CD4-positive, alpha-beta memory T cell (primary cell): ENCODE data around the gene WRAP73. TPM values are rescaled to one million over a fixed set of nuclear protein-coding genes. Genes with fewer than 3 reads are reported as not detected.

Experiments
- CTCF ChIA-PET: fragments of 350-600 bp; sonication (Branson Sonifier 250); formaldehyde crosslinking; loops from one replicate; lab custom pipeline; 2021; ENCODE audit warnings: inconsistent platforms; ENCODE audit not compliant: partially characterized antibody; lab: Charles Lee
- POLR2A ChIA-PET: fragments of 350-600 bp; sonication (Branson Sonifier 250); formaldehyde crosslinking; loops from one replicate; lab custom pipeline; 2021; ENCODE audit not compliant: partially characterized antibody; lab: Charles Lee
- DNase-seq, 5 donors: peaks; one replicate each; pipeline versions ENCODE4 v3.0.0 to v3.0.0-alpha.2; 2020 to 2022; ENCODE audit warnings: mixed read lengths in 1 of 5
- H3K27ac ChIP-seq: one replicate; pipeline ENCODE4 v1.7.0; 2013; ENCODE audit warnings: low read depth, low read length
- H3K27me3 ChIP-seq: 2 replicates; pipeline ENCODE4 v1.7.0; 2013; ENCODE audit warnings: mild to moderate bottlenecking, low read length, moderate library complexity; ENCODE audit not compliant: insufficient read depth
- H3K36me3 ChIP-seq: 2 replicates; pipeline ENCODE4 v1.7.0; 2013; ENCODE audit warnings: mild to moderate bottlenecking, low read length, moderate library complexity; ENCODE audit not compliant: insufficient read depth
- H3K4me1 ChIP-seq: 2 replicates; pipeline ENCODE4 v1.7.0; 2013; ENCODE audit warnings: mild to moderate bottlenecking, low read length, moderate library complexity; ENCODE audit not compliant: insufficient read depth
- H3K4me3 ChIP-seq, 2 donors: one replicate each; pipeline ENCODE4 v1.7.0; 2013; ENCODE audit warnings: low read length in 2 of 2, mild to moderate bottlenecking in 1 of 2
- H3K9me3 ChIP-seq, 2 donors: one replicate each; pipeline ENCODE4 v1.7.0; 2013; ENCODE audit warnings: low read length in 2 of 2, control low read depth in 1 of 2; ENCODE audit not compliant: control insufficient read depth in 1 of 2
- H3K27ac Mint-ChIP-seq, 7 donors: one replicate each; pipeline ENCODE4 v1.8.0; 2020 to 2021; ENCODE audit warnings: mixed read lengths in 7 of 7, mild to moderate bottlenecking in 6 of 7, inconsistent platforms in 3 of 7, moderate library complexity in 3 of 7
- H3K27me3 Mint-ChIP-seq, 2 donors: one replicate each; pipeline ENCODE4 v1.8.0; 2020 to 2021; ENCODE audit warnings: mixed read lengths in 2 of 2
- H3K36me3 Mint-ChIP-seq, 2 donors: one replicate each; pipeline ENCODE4 v1.8.0; 2020 to 2021; ENCODE audit warnings: mixed read lengths in 2 of 2, inconsistent platforms in 1 of 2, mild to moderate bottlenecking in 1 of 2
- H3K4me1 Mint-ChIP-seq, 4 donors: one replicate each; pipeline ENCODE4 v1.8.0; 2020 to 2021; ENCODE audit warnings: mixed read lengths in 4 of 4, mild to moderate bottlenecking in 1 of 4
- H3K4me3 Mint-ChIP-seq, 8 donors: one replicate each; pipeline ENCODE4 v1.8.0; 2020 to 2021; ENCODE audit warnings: mixed read lengths in 8 of 8, mild to moderate bottlenecking in 7 of 8, moderate library complexity in 6 of 8, inconsistent platforms in 3 of 8
- H3K9me3 Mint-ChIP-seq, 8 donors: one replicate each; pipeline ENCODE4 v1.8.0; 2020 to 2021; ENCODE audit warnings: mixed read lengths in 8 of 8, mild to moderate bottlenecking in 5 of 8, inconsistent platforms in 3 of 8, moderate library complexity in 1 of 8
- intact Hi-C: fragments of 100-400 bp; cut with micrococcal nuclease; formaldehyde crosslinking; loops from one replicate; pipeline ENCODE4 v1.15.1; 2023
- polyA plus RNA-seq, 2 donors: library from polyadenylated mRNA; unstranded; fragments of 300-500 nt; fragmentation: Illumina TruSeq; gene quantifications; one replicate each; pipeline ENCODE4 v1.2.3, GENCODE V29; 2021
- total RNA-seq, 2 experiments: library from RNA; stranded (reverse); gene quantifications; one replicate each; pipeline ENCODE4 v1.2.3, GENCODE V29; 2021

Gene WRAP73
- total and polyA plus RNA-seq, 4 experiments from 2014 or later = 24.4 to 40.7 (median 34.6) TPM

- peaks cover 20% of the 10 kb centered on the region for H3K4me1 ChIP-seq
- H3K36me3 Mint-ChIP-seq = no peaks in the 10 kb centered on the region
- H3K9me3 Mint-ChIP-seq = no peaks in the 10 kb centered on the region
- ChIA-PET POLR2A (no interaction called here), CTCF (no interaction called here)
- no peaks in the 10 kb centered on the region for H3K27me3 Mint-ChIP-seq
- H3K9me3 ChIP-seq = no peaks in the 10 kb centered on the region
- intact Hi-C loops = no loop called here
- H3K27ac ChIP-seq = no peak overlapping the region
- H3K27ac Mint-ChIP-seq = no peak overlapping the region
- H3K4me3 Mint-ChIP-seq = no peak overlapping the region
- no peaks in the 10 kb centered on the region for H3K36me3 ChIP-seq
- H3K27me3 ChIP-seq = no peaks in the 10 kb centered on the region
- no peak overlapping the region for H3K4me3 ChIP-seq
- DNase-seq = no peak
- peaks cover 8 to 17% (median 12%) of the 10 kb centered on the region in 4 donors for H3K4me1 Mint-ChIP-seq
Observed at GRCh38 chr1:3593745-3594144, 56.2 kb downstream of the WRAP73 start.

DNA sequence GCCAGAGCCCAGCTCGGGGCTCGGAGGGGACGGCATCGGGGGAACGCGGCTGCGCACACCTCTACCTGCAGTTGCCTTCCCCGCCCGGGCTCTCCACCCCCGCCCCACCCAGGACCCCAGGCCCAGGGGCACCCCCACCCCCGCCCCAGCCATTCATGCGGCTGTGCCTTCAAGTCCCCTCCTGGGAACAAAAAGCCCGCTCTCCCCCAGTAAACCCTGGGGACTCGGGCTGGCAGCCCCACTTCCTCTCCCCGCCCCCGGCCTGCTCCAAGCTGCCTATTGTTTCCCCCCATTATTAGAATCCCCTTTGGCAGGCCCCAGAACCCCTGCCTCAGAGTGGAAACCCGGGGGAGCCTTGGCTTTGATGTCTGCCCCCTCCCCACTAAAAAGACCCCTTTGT is 56.6 kb downstream of the WRAP73 start:
- intact Hi-C loops = no loop called here
- no peak overlapping the region for H3K4me3 Mint-ChIP-seq
- Histone ChIP-seq H3K36me3 (no peaks in the 10 kb centered on the region), H3K27ac (no peak overlapping the region), H3K4me1 (peaks cover 15% of the 10 kb centered on the region), H3K27me3 (no peaks in the 10 kb centered on the region), H3K4me3 (no peak overlapping the region), H3K9me3 (no peaks in the 10 kb centered on the region)
- H3K9me3 Mint-ChIP-seq = no peaks in the 10 kb centered on the region
- DNase-seq = no peak
- H3K27ac Mint-ChIP-seq = no peak overlapping the region
- ChIA-PET CTCF (no interaction called here), POLR2A (no interaction called here)
- no peaks in the 10 kb centered on the region for H3K36me3 Mint-ChIP-seq
- peaks cover 8 to 14% (median 12%) of the 10 kb centered on the region in 4 donors for H3K4me1 Mint-ChIP-seq
- no peaks in the 10 kb centered on the region for H3K27me3 Mint-ChIP-seq

DNA sequence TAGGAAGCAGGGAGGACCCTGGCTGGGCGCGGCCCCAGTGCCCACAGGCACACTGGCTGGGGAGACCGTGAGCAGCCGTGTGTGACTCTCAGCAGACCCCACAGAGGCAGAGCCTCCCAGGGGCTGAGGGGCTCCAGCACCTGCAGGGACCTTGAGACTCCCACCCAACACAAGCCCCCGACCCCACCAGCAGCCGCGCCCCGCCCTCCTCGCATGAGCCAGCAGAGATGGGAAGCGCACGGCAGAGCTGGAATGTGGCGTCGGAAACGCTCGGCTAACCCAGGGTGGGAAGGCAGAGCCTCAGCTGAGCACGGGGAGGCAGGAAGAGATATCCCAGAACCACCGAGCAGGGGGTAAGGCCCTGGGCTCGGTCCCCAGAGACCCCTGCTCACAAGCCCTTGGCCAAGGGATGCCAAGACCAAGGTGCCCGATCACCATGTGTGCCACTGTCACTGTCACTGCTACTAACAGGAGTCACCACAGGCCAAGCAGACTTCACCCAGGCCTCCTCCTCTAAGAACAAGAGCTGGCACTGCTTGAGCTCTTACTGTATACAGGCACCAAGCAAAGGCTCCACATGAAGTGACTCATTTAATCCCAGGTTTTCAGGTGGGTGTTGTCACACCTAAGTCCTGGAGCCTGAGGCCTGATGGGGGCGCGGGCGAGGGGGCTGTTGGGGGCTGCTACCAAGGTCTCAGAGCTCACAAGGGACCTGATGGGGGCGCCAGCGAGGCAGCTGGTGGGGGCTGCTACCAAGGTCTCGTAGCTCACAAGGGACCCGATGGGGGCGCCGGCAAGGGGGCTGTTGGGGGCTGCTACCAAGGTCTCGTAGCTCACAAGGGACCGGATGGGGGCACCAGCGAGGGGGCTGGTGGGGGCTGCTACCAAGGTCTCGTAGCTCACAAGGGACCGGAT is 58.7 kb downstream of the WRAP73 start:
- Mint-ChIP-seq H3K4me1 (no peaks in the 10 kb centered on the region), H3K27me3 (no peaks in the 10 kb centered on the region), H3K27ac (no peak overlapping the region), H3K36me3 (no peaks in the 10 kb centered on the region), H3K9me3 (no peaks in the 10 kb centered on the region), H3K4me3 (no peak overlapping the region)
- Histone ChIP-seq H3K4me1 (no peaks in the 10 kb centered on the region), H3K27ac (no peak overlapping the region), H3K27me3 (no peaks in the 10 kb centered on the region), H3K9me3 (no peaks in the 10 kb centered on the region), H3K36me3 (no peaks in the 10 kb centered on the region), H3K4me3 (no peak overlapping the region)
- intact Hi-C loops = no loop called here
- no peak for DNase-seq
- ChIA-PET POLR2A (no interaction called here), CTCF (no interaction called here)

- Mint-ChIP-seq H3K4me3 (no peak overlapping the region), H3K36me3 (no peaks in the 10 kb centered on the region), H3K27me3 (no peaks in the 10 kb centered on the region), H3K4me1 (no peaks in the 10 kb centered on the region), H3K9me3 (no peaks in the 10 kb centered on the region), H3K27ac (no peak overlapping the region)
- no peaks in the 10 kb centered on the region for H3K4me1 ChIP-seq
- intact Hi-C loops = no loop called here
- H3K36me3 ChIP-seq = no peaks in the 10 kb centered on the region
- H3K9me3 ChIP-seq = no peaks in the 10 kb centered on the region
- no peaks in the 10 kb centered on the region for H3K27me3 ChIP-seq
- DNase-seq = no peak
- H3K4me3 ChIP-seq = no peak overlapping the region
- ChIA-PET POLR2A (no interaction called here), CTCF (no interaction called here)
- no peak overlapping the region for H3K27ac ChIP-seq
Observed at GRCh38 chr1:3590139-3590763, 59.7 kb downstream of the WRAP73 start.

- no peaks in the 10 kb centered on the region for H3K36me3 Mint-ChIP-seq
- H3K4me3 ChIP-seq = no peak overlapping the region
- POLR2A ChIA-PET = no interaction called here
- CTCF ChIA-PET = no interaction called here
- H3K4me3 Mint-ChIP-seq = no peak overlapping the region
- intact Hi-C loops = loop anchor here (2.0 kb wide), 1 partner anchor 30 kb away; no protein-coding TSS in a partner anchor
- no peak overlapping the region for H3K27ac ChIP-seq
- H3K9me3 ChIP-seq = no peaks in the 10 kb centered on the region
- H3K36me3 ChIP-seq = no peaks in the 10 kb centered on the region
- no peaks in the 10 kb centered on the region for H3K9me3 Mint-ChIP-seq
- no peak for DNase-seq
- no peaks in the 10 kb centered on the region for H3K4me1 ChIP-seq
- H3K4me1 Mint-ChIP-seq = no peaks in the 10 kb centered on the region
- no peaks in the 10 kb centered on the region for H3K27me3 ChIP-seq
- no peak overlapping the region for H3K27ac Mint-ChIP-seq
- H3K27me3 Mint-ChIP-seq = no peaks in the 10 kb centered on the region
Observed at GRCh38 chr1:3588395-3588794, 61.5 kb downstream of the WRAP73 start.

DNA sequence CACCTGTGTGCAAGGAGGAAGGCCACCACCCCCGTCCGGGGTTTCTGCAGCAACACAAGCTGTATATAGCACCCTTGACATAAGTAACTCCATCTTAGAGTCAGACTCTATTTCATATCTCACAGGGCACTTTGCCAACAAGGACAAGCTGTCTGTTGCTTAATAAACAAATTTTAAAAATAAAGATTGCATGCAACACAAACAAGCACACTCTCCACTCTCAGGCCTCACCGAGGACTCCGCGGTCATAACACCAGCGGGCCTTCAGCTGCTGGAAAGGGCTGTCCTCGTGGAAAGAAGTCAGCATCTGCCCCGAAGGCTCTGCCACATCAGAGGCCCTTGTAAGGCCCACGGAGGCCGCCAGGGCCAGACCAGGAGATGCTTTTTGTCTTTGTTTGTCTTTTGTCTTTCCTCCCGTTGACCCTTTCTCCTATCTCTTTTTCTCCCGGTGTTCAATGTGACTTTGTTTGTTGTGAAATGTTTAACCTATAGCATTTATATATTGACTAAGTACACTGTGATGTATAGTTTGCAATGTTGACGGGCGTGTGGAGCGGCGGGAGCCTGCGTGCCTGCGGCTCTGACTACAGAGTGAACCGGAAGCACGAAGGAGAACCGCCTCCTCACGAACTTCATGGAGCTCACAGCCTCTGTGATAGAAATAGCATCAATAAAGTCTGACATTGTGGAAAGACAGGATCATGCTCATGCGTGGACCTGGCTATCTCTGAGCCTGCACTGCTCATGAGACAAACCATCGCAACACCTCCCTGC is 62.7 kb downstream of the WRAP73 start:
- no peaks in the 10 kb centered on the region for H3K4me1 ChIP-seq
- H3K27ac ChIP-seq = no peak overlapping the region
- H3K36me3 ChIP-seq = no peaks in the 10 kb centered on the region
- Mint-ChIP-seq H3K9me3 (no peaks in the 10 kb centered on the region), H3K27ac (no peak overlapping the region), H3K4me3 (no peak overlapping the region), H3K36me3 (no peaks in the 10 kb centered on the region), H3K4me1 (no peaks in the 10 kb centered on the region), H3K27me3 (no peaks in the 10 kb centered on the region)
- ChIA-PET POLR2A (no interaction called here), CTCF (interaction anchor here (1.7 kb wide), 1 partner anchor 28 kb away, joined by 3 read pairs; no protein-coding TSS in a partner anchor)
- no peak for DNase-seq
- H3K9me3 ChIP-seq = no peaks in the 10 kb centered on the region
- no peaks in the 10 kb centered on the region for H3K27me3 ChIP-seq
- intact Hi-C loops = no loop called here
- H3K4me3 ChIP-seq = no peak overlapping the region
